ENCODE results near the gene ODAD3.

GRCh38 chr19:11446652-11447301 is 11.9 kb upstream of the ODAD3 start:
- TF ChIP-seq CTCF (IDR thresholded peaks at IDR 0.05): peak; percentile 40 to 75 (median 66)
- TF ChIP-seq POLR2A (IDR thresholded peaks at IDR 0.05): no peak
